Measurements from ENCODE around the gene PHC3.

The PHC3 gene

DNA sequence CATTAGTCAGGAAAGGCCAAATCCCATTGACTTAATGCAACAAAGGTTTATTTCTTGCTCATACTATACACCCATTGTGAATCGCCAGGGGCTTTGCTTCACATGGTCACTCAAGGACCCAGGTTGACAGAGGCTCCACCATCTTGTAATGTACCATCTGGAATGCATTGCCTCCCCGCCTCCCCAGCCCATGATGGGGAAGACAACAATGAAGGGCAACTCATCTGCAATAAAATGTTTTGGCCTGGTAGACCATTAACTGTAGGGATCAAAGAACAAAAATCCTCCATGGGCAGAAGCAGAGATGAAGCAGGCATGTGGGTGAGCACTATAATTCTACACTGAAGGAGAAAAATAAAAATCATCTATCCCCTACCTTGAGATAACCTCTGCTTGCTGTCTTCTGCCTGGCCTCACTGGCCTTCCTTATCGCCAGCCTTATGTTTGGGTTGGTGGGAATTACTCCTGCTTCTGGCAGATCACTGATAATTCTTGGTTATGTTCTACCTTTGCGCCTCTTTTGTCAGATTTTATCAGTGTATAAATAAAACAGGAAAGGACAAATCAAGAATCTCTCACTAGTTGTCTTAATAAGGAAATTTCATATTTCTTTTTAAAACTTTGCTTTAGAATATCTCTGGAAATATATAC lies 106.0 kb downstream of the PHC3 start:
- DNase-seq, result no peak

DNA sequence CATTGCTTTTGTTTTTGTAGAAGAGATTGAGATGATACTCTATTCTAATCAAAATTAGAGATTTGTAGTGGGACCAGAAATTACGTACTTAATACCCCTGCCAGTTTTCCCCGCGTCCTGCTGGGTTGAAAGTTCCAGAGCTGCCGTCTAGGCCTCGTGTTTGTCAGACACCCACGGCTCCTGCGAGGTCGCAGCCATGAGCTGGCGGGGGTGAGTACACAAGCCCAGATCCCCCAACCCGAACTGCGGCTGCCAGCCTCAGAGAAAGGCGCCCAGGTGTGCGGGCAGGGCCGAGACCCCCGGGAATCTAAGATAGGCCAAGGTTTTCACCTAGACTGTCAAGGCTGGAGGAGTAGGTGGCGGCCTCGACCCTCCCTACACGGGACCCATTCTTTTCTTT lies 117.4 kb downstream of the PHC3 start:
- no peak for DNase-seq

DNA sequence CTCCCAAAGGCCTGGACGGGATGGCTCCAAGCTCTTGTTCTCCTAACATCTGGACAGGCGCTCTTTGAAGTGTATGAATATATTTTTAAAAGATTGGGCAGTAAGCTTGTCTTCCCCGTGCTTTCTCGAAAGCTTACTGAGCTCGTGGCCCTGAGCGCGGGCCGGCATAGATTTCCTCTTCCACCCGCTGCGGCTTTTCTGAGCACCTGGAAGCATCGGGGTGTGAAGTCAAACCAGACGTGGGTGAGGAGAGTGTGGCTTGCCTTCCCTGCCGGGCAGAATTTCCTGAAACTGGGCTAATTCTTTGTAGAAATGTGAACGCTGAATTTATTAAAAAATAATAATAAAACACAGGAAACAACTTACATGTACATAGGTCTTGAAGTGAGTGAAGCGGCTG lies 117.8 kb downstream of the PHC3 start:
- DNase-seq, result no peak

DNA sequence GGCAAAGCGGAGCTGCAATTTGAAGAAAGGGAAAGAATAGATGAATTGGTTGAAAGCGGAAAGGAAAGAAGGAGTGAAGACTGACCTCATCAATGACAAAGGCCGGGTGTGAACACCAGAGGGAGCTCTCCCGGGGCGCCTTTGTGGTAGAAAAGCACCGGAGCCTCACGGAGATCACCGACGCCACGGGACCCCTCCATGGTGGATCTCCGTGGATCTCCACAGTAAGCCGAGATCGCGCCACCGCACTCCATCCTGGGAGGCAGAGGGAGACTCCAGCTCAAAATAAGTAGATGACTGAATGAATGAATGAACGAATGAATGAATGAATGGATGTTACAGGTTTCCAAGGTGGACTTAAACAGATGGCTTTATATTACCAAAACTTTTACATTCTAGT lies 118.8 kb downstream of the PHC3 start:
- no peak for DNase-seq

DNA sequence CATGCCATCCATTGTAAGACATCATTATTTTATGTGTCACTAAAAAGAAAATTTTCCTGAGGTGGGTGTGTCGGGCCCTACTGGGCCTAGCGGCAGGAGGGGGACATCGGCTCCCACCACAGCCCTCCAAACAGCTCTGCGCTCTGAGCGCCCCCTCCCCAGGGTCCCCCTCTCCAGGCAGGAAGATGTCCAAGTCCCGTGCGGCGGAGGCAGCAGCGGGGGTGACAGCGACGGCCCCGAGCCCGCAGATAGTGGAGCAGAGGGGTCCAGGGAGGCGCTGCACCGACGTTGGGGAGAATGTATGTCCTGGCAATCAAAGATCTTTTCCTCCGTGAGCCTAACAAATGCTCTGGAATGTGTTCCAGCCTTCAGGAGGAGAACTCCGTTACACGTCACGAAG lies 119.5 kb downstream of the PHC3 start:
- DNase-seq, result no peak

DNA sequence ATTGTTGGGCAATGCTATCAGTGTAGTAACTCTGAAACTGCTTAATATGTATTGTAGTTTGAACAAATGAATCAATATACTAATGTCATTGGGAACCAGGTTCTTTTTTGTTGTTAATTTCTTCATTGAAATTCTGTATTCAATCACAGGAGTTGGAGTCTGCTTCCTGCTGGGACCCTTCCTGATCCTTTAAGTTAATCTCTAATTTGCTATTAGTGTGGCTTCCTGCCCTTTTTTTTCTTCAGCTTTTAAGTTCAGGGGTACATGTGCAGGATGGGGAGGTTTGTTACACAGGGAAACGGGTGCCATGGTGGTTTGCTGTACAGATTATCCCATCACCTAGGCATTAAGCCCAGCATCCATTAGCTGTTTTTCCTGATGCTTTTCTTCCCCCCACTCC lies 122.1 kb downstream of the PHC3 start:
- DNase-seq, result no peak

DNA sequence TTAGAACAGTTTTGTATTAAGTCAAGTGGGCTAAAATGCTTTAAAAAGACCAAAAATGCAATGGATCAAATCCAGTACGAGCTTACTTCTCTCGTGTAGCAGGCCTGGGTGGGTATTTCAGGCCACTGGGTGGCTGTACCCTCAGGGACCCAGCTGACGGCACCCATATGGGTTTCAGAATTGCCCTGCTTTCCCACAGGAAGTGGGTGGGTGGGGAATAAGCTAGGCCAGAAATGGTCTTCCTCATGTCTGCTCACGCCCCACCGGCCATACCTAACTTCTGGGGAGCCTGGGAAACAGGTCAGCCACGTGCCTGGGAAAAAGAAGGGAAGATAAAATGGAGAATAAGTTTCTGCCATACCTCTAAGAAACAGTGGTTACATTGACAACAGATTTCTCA lies 123.4 kb downstream of the PHC3 start:
- DNase-seq, result no peak

DNA sequence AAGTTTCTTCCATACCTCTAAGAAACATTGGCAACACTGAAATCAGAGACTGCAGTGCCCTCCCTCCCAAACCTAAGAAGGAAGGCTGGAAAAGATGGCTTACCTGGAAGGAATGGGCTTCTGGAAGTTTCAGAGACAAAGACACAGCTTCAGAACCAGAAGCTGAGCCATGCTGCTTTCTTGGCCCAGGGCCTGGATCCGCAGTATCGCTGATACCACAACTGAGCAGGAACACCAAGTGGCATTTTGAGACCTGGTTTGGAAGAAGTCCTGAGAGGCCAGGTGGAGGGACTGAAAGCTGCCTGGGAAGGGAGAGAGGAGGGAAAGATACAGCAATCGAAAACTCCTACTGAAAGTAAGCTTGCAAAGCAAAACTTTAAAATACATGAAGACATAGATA lies 124.0 kb downstream of the PHC3 start:
- no peak for DNase-seq

DNA sequence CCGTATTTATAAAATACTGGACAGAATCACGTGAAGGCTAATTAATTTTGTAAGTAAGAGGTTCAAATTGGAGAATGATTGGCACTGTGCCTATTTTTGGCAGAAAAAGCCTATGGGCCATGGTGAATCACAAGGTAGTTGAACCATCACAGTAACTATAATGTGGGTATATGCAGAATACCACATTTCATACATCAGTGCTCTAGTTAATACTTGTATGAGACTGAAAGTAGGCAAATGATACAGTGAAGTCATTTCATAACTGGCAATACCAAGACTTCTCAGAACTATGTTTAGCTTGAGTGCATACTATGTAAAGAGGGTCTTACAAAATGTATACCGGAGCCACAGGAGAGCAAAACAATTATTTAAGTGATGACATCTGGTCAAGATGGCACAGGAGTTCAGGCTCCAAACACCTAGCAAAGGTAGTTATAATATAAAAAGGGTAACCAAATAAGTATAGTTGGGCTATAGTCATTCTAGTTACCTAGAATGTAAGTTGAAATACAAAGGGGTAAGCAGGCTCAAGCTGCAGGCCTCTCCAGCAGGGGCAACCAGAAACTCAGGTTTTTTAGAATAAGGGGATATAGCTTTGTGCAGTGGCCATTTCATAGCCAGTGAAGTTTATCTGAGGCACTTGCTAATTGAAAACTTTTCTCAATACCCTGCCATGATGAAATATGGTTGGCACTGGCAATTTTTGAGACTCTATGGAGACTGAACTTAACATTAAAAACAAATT lies 124.7 kb downstream of the PHC3 start:
- no peak for DNase-seq

DNA sequence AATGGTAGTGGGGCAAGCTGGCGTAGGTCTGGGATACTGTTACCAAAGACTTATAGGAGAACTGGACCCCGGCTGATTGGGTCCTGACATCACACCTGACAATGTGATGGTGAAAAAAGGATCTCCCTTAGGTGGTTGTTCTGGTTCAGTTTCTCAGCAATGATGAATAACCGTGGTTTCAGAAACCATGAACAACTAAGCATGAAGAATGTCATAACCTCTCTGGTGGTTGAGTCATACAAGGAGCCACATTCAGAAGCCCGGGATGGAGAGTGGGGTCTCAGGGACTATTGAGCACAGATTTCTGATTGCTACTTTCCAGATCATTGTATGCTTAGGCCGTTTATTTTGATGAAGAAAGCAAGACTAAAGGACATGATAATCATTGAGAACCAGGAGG lies 126.3 kb downstream of the PHC3 start:
- no peak for DNase-seq

DNA sequence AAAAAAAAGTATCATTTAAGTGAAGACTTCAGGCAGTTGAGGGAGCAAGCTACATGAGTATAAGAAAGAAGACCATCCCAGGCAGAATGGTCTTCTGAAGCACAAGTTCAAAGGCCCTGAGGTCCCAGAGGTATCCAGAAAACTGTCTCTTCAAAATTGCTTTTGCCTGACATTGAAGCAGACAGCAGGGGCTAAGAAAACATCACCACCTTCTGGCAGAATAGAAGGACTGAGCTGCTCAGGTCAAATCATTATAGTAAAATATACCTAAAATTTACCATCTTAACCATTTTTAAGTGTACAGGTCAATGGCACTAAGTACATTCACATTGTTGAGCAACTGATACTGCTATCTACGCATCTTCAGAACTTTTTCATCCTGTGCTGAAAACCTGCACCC lies 127.3 kb downstream of the PHC3 start:
- DNase-seq, result no peak

DNA sequence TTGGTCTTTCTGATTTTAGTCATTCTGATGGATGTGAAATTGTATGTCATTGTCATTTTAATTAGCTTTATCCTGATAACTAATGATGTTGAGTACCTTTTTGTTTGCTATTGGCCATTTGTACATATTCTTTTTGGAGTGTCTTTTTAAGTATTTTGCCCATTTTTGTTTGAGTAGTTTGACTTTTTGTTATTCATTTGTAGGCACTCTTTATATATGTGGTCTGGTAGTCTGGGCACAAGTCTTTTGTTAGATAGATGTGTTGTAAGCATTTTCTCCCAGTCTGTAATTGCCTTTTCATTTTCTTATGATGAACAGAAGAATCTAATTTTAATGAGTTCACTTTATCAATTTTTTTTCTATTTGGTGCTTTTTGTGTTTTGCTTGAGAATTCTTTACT lies 129.1 kb downstream of the PHC3 start:
- no peak for DNase-seq

DNA sequence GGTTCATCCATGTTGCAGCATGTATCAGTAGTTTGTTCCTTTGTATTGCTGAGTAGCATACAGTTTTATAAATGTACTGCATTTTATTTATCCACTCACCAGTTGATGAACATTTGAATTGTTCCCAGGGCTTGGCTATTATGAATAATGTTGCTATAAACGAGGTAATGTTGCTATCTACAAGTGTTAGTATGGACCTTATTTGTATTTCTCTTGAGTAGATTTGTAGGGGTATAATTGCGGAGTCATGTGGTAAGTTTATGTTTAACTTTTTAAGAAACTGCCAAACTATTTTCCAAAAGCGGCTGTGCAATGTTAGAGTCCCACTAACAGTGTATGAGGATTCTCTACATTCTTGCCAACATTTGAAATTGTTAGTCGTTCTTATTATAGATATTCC lies 130.8 kb downstream of the PHC3 start:
- no peak for DNase-seq

DNA sequence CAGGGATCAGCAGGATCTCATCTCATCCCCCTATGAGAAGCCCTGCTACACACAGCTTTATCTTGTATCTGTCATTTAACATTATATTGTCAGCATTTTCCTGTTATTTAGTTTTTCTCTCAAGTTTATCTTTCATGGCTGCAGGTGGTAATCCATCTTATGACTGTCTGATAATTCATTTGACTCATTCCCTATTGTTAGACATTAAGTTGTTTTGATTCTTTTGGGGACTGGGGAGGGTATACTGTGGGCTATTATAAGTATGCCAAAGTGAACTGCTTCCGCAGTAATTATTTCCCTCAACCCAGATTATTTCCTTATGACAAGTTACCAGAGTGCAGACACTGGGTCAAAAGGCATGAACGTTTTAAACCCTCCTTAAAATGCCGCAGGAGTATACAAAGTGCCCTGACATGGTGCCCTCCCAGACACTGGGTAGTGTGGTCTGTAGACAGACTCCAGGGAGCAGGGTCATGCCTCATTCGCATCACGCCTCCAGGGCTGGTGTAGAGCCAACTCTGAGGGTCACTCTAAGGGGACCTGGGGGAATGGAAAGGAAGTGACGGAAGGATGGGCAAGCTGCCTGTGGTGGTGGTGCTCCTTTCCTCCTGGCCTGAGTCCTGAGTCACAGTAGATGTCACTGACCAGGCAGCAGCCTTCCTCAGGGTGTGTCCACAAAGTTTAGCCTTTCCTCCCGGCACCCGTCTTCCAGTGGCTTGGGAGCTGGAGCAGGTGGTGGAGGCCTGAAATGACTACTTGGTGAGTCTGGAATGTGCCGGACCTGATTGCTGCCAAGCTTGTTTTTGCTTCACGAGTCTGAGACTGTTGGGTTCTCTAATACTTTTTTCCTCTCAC lies 132.2 kb downstream of the PHC3 start:
- DNase-seq, result no peak

DNA sequence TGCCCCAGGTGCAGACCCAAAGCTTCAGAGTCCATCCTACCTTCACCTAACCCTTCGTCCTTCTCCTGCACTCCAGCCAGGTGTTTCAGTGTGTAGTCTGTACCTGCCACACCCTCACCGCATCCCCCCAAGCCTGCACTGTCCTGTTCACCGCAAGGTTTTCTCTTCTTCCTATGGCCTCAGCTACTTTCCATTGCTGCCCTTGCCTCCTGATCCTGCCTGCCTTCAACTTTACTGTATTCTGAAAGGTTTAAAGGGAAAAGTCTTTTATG lies 134.5 kb downstream of the PHC3 start:
- DNase-seq, result no peak

DNA sequence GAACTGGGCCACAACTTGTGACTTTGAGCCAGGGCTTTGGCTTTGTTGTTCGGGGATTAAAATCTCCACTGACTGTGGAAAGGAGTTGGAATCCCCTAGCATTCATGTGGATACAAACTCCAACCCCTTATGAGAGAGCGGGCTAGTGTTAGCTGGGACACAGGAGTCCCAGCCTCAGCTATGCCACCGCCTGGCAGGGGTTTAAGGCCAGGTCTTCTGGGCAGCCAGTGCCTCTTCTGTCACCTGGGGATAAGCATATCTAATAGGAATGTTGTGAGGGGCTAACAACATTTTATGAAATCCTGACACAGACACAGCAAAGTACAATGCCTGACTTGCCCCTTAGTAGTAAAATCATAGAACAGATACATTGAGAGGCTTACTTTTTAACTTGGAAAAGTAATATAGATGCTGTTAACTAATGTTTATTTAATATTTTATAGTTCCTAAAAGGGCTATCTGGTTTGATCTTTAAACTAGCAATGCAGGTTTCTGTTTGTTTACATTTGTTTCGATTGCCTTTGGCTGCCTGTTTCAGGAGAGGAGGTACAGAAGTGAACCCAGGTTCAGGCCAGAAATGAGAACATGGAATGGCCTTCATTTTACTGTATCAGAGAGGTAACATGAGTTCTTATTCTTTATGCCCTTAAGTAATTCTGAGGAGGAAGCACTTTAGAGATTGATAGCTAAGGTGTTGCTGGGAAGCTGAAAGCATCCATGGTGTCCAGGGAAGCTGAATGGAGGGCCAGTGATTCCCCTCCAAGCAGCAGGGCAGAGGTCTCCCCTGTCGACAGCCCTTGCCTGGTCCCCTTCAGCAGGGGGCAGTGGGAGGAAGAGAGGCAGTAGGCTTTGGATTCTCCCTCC lies 135.0 kb downstream of the PHC3 start:
- DNase-seq, result no peak

DNA sequence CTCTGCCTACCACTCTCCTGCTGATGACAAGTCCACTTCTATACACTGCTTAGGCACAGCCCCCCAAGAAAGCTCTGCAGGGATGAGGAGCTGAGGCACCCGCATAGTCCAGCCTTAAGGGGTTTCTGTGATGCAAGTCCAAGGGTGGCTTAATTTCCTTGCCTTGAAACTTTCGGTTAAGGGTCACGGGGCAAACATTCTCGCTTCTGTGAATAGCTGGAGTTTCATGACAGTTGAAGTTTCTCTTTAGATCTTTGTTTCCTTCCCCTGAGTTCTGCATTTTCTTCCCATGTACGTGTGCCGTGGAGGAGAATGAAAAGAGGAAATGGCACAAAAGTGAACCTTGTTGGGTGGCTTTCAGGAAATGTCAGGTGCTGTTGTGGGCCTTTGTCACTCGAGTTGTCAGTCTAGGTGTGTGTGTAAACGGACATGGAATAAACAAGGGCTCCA lies 136.7 kb downstream of the PHC3 start:
- DNase-seq, result no peak

DNA sequence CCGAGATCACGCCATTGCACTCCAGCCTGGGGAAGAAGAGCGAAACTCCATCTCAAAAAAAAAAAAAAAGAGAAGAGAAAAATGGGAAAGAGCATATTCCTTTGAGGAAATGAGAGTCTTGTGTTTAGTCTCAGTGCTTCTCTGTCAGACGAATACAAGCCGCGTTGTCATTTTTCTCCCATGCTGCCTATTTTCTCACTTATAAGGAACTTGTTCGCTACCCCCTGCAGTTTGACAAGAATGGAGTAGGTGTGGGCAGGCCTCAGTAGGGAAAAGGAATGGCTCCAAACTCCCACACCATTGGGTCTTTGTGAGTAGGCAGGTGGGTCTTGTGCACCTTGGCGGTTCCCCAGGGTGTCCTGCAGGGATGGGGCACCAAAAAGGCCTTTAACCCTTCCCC lies 137.3 kb downstream of the PHC3 start:
- no peak for DNase-seq

DNA sequence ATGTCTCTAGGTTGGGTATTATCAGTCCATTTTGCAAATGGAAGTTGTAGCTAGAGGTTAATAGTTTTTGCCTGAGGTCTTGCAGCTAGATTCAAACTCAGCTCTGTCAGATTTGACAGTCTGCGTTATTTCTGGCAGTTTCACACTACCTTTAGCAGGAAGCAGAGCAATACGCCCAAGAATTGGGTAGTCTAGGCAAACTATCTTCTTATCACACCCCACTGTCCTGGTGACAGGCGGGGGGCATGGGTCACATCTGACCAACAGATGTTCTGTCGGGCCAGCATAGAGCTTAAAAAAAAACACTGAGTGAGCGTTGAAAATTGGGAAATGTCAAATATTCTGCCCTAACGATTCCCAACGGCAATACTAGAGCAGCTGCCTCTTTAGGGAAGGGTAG lies 138.0 kb downstream of the PHC3 start:
- DNase-seq, result no peak

DNA sequence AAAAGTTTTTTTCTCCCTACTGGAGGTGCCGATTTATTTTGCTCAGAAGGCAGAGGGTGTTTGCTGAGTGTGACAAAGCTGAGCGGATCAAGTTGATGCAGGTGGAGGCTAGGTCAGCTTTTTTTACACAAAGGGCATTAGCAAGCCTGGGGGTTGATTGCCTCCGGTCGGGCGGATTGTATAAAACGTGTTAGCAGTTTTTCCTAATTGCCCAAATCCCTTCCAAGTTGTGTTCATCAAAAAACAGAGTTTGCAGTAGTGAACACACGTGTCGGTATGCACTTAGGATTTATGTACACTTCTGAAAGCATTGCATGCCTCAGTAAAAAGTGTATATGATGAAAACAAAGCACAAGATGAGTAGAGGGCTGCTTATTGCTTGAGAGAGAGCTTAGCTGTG lies 141.1 kb downstream of the PHC3 start:
- DNase-seq, result no peak

DNA sequence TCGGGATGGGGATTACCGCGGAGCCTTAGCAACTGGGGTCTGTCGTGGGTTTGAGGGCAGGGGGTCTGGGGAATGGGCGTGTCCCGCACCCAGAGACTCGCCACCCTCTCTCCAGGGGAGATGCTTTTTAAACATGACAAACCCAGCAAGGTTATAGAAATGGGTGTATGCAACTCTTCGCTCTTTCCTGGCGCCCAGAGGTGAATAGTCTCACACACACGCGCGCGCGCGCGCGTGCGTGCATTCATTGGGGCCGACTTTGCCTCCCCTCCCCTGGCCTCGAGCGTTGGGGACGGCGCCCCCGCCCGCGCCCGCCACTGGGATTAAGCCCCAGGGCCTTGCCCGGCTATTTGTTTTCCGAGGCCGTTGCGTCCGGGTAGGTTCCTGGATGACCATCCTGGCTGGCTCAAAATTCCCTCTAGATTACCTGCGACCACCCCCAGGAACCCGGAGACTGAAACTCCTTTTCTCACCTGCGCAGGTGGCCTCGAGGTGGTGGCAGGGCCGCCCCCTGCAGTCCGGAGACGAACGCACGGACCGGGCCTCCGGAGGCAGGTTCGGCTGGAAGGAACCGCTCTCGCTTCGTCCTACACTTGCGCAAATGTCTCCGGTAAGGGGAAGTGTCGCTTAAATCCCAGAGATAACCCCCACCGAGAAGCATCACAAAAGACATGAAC lies 143.0 kb downstream of the PHC3 start:
- DNase-seq, result no peak
